Measurements from ENCODE around the gene DUS2.

DNA sequence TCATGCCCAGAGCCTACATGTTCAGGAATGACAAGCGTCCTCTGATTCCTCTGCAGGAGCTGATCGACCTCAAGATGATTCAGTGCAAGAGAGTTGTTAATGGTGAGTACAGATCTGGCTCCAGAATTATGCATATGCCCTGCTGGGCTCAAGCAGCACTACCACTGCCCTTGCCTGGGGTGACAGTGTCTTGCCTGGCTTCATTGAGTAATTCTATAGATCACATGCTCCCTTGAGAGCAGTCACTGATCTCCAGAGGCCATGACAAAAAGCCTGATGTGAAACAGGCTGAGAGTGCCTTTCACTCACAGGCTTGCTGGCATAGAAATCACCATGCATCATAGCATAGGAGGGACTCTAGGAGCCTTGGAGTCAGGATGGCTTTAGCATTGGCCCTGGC lies 26.4 kb downstream of the DUS2 start:
- TF ChIP-seq CTCF (optimal IDR thresholded peaks at IDR 0.05 in 1 of 3, IDR thresholded peaks at IDR 0.05 in 1 of 3, conservative IDR thresholded peaks at IDR 0.05 in 1 of 3; ENCODE audit: extremely low read depth in 1 of 3, insufficient read depth in 2 of 3, low read length in 3 of 3) (peak in 1 of 3 experiments; percentile 15), EZH2 (IDR thresholded peaks at IDR 0.05; ENCODE audit: low read length) (no peak)
